Measurements from ENCODE around the gene DNAJC16.

Gene DNAJC16

GRCh38 chr1:15509586-15509985 lies 17.1 kb upstream of the DNAJC16 start:
- Histone ChIP-seq H3K4me3 (replicated peaks; ENCODE audit: insufficient read depth, low read length) (no peak overlapping the region), H3K27ac (replicated peaks) (no peak overlapping the region), H3K27me3 (ENCODE audit: insufficient read depth, poor library complexity, severe bottlenecking) (no peaks in the 10 kb centered on the region)
- DNase-seq (ENCODE audit: low read depth in 1 of 2, low spot score in 1 of 2), result no peak
- TF ChIP-seq, protein P1, sequence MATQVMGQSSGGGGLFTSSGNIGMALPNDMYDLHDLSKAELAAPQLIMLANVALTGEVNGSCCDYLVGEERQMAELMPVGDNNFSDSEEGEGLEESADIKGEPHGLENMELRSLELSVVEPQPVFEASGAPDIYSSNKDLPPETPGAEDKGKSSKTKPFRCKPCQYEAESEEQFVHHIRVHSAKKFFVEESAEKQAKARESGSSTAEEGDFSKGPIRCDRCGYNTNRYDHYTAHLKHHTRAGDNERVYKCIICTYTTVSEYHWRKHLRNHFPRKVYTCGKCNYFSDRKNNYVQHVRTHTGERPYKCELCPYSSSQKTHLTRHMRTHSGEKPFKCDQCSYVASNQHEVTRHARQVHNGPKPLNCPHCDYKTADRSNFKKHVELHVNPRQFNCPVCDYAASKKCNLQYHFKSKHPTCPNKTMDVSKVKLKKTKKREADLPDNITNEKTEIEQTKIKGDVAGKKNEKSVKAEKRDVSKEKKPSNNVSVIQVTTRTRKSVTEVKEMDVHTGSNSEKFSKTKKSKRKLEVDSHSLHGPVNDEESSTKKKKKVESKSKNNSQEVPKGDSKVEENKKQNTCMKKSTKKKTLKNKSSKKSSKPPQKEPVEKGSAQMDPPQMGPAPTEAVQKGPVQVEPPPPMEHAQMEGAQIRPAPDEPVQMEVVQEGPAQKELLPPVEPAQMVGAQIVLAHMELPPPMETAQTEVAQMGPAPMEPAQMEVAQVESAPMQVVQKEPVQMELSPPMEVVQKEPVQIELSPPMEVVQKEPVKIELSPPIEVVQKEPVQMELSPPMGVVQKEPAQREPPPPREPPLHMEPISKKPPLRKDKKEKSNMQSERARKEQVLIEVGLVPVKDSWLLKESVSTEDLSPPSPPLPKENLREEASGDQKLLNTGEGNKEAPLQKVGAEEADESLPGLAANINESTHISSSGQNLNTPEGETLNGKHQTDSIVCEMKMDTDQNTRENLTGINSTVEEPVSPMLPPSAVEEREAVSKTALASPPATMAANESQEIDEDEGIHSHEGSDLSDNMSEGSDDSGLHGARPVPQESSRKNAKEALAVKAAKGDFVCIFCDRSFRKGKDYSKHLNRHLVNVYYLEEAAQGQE (IDR thresholded peaks at IDR 0.05; ENCODE audit: insufficient replicate concordance, low read depth), result no peak
- TF ChIP-seq GABPA (IDR thresholded peaks at IDR 0.05; ENCODE audit: low read depth), result no peak
- no peak for TF ChIP-seq SPI1 (IDR thresholded peaks at IDR 0.05; ENCODE audit: borderline replicate concordance, low read depth)
- no peak for TF ChIP-seq POLR2AphosphoS5 (IDR thresholded peaks at IDR 0.05; ENCODE audit: low read depth)
- no peak for TF ChIP-seq CTCF (IDR thresholded peaks at IDR 0.05; ENCODE audit: insufficient read depth, low read length)

- Histone ChIP-seq H3K4me3 (replicated peaks; ENCODE audit: insufficient read depth, low read length) (no peak overlapping the region), H3K27me3 (ENCODE audit: insufficient read depth, poor library complexity, severe bottlenecking) (no peaks in the 10 kb centered on the region), H3K27ac (replicated peaks) (no peak overlapping the region)
- TF ChIP-seq CTCF (IDR thresholded peaks at IDR 0.05; ENCODE audit: insufficient read depth, low read length) (no peak), POLR2AphosphoS5 (IDR thresholded peaks at IDR 0.05; ENCODE audit: low read depth) (no peak), SPI1 (IDR thresholded peaks at IDR 0.05; ENCODE audit: borderline replicate concordance, low read depth) (no peak)
- TF ChIP-seq, protein P1 (IDR thresholded peaks at IDR 0.05; ENCODE audit: insufficient replicate concordance, low read depth), result no peak
- DNase-seq (ENCODE audit: low read depth in 1 of 2, low spot score in 1 of 2), result no peak
Measured at GRCh38 chr1:15510611-15511405, 15.8 kb upstream of the DNAJC16 start.

- no peak for TF ChIP-seq GABPA (IDR thresholded peaks at IDR 0.05; ENCODE audit: low read depth)
- TF ChIP-seq CTCF (IDR thresholded peaks at IDR 0.05; ENCODE audit: insufficient read depth, low read length), result no peak
- TF ChIP-seq, protein P1 (IDR thresholded peaks at IDR 0.05; ENCODE audit: insufficient replicate concordance, low read depth), result no peak
- no peak for TF ChIP-seq POLR2AphosphoS5 (IDR thresholded peaks at IDR 0.05; ENCODE audit: low read depth)
- no peak for TF ChIP-seq SPI1 (IDR thresholded peaks at IDR 0.05; ENCODE audit: borderline replicate concordance, low read depth)
Measured at GRCh38 chr1:15513192-15513591, 13.5 kb upstream of the DNAJC16 start.

More at GRCh38 chr1:15513192-15513591, 13.5 kb upstream of the DNAJC16 start:
- H3K27me3 ChIP-seq (ENCODE audit: insufficient read depth, poor library complexity, severe bottlenecking), result no peaks in the 10 kb centered on the region
- no peak overlapping the region for H3K27ac ChIP-seq (replicated peaks)
- H3K4me3 ChIP-seq (replicated peaks; ENCODE audit: insufficient read depth, low read length), result no peak overlapping the region
- no peak for DNase-seq (ENCODE audit: low read depth in 1 of 2, low spot score in 1 of 2)

All from HL-60 (cell line).